Measurements from ENCODE around the gene PRELID3B. TPM values are rescaled to one million over a fixed set of nuclear protein-coding genes. Genes with fewer than 3 reads are reported as not detected.

PRELID3B gene
- total RNA-seq = 16.4 TPM

DNA sequence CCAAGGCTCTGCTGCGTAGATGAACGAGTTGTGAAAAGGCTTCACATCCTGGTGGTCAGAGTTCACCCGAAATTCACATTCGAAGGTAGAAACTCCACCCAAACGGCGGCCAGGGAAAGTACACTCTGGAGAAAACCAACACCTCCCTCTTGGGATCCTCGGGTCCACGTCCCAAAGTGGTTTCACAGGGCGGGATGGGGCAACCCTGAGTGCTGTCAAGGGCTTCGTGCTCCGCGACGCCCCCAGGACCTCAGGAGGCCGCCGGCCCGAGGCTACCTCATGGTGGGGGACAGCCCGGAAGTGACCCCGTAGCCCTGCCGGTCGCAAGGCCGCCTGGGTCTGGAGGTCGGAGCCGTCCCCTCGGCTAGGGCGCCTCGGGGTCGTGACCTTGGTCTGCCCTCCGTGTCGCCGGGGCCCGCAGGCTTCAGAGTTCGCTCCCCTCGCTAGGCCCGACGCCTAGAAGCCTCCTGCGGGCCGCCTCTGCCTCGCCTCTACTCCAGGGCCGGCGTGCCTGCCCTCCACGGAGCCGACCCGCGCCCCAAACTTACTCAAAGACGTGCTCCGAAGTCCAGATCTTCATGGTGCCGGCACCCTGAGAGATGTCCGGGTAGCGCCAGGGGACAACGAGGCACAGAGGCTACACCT is at the start of gene PRELID3B:
TSS of gene PRELID3B (minus strand) at position 636 of the 645 bp plus-strand sequence. CDS start at position 580, 56 bp downstream.
- DNase-seq (ENCODE audit: low spot score) (no peak), ATAC-seq (peak; percentile 47)

DNA sequence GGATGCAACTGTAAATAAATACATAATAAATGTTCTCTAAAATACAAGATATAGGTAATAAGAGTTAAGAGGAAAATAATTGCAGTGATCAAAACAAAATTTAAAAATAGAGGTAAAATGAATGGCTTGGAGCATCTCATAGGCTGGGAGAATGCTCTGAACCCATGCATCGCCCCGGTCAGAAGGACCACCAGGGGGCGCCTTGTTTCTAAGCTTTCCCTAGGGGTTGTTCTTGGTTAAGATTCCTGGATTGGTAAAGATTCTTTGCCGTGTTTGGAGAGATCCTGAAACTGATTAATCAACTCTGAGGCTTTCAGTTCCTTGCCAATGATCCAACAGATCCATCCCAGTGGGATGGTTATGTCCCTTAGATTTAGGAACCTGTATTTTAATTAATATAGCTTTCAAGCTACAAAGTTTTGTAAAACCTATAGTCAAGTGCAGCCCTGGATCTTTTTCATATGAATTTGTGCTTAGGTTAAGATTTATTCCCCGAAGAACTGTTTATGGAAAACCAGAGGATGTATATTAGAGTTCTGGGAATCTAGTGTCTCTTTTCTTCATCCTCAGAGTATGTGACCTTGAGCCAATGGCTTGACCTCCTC is 45.3 kb upstream of the PRELID3B start:
- peak; percentile 74 for DNase-seq (ENCODE audit: low spot score)
- ATAC-seq = peak; percentile 94

DNA sequence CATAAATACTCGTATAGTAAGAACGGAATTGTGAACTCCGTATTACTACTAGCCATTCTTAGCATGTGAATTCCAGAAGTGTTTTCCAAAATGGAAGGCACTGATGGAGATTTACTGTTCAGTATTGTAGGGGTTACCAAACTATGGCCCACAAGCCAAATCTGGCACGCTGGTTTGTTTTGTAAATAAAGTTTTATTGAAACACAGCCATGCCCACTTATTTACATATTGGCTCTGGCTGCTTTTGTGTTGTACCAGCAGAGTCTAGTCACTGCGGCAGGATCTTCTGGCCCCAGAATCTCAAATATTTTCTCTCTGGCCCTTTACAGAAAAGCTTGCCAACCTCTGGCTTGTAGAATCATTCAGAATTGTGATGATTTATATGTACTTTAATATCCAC is 44.3 kb upstream of the PRELID3B start:
- ATAC-seq = no peak

DNA sequence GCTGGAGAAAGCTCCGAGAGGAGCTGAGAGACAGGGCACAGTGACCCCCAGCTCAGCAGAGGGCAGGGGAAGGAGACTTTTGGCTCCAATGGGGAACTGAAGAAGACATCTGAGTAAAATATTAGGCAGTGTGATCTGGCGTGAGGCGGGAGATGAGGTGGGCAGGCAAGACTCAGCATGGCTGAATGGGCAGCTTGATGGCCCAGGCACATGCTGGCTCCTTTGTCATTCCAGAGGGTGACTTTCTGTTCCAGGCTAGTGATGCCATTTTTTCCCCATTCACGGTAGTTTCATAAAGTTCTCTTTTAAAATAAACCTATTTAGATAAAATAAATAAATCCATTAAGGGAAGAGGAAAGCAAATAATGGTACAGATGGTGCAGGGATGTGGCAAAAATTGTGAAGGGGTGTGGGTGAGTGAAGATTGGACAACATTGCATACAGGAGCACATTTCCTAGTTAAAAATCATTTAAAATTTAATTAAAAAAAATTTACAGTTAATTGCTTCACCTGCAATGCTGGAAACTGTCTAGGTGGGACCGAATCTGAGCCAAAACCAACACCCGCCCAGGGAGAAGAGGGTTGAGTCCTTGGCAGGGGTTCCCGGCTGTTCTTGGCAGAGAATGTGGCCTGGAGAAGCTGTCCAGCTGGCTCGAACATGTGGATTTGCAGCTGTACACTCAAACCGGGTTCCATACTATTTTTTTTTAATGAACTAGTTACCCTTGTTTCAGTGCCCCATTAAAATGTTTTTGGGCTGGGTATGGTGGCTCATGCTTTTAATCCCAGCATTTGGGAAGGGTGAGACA is 41.7 kb upstream of the PRELID3B start:
- ATAC-seq (peak; percentile 89), DNase-seq (ENCODE audit: low spot score) (peak; percentile 72)

More for the DNA sequence above, 44.3 kb upstream of the PRELID3B start:
- no peak for DNase-seq (ENCODE audit: low spot score)

- no peak for DNase-seq (ENCODE audit: low spot score)
- ATAC-seq = no peak
Measured at GRCh38 chr20:59082981-59083380, 40.4 kb upstream of the PRELID3B start.

- ATAC-seq (no peak), DNase-seq (ENCODE audit: low spot score) (no peak)
Measured at GRCh38 chr20:59082077-59082740, 39.6 kb upstream of the PRELID3B start.

GRCh38 chr20:59081036-59081435 is 38.5 kb upstream of the PRELID3B start:
- no peak for ATAC-seq
- DNase-seq (ENCODE audit: low spot score) = no peak

GRCh38 chr20:59078231-59078630 is 35.6 kb upstream of the PRELID3B start:
- ATAC-seq (no peak), DNase-seq (ENCODE audit: low spot score) (no peak)

DNA sequence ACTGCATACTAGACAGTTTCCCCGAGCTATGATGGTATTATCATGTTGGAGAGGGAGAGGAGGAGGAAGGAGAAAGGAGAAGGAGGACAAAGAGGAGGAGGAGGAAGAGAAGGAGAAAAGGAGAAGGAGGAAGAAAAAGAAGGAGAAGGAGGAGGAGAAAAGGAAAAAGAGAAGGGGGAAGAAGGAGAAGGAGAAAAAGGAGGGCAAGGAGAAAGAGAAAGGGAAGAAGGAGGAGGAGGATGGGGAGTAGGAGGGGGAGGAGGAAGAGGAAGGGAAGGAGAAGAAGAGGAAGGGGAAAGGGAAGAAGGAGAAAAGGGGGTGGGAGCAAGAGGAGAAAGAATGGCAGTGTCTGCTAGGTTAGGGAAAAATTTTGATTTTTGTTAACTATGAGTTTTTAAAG is 35.1 kb upstream of the PRELID3B start:
- no peak for DNase-seq (ENCODE audit: low spot score)
- ATAC-seq = no peak

DNA sequence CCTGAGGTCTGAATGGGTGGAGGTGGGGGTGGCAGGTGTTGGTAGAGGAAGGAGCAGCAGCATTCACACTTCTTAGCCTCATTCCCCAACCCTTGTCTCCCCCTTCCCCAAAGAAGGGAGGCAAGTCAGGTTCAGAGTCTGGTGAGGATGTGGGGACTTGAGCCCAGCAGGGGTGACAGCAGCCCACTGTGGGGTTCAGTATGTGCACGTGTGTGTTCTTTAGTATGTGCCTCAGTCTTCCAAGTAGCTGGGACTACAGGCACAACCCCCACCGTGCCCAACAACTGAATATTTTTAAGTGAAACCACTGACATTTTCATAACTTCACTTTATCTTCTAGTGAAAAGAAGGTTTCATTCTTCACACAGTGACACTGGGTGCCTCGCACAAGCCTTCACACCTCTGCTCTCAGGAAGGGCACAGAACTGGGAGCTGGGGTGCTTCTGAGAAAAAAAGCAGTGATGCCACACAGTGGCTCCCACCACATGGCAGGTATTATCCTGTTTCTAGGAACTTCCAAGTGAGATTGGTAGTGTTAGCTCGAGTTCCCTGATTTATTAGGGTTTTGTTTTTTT is 33.4 kb upstream of the PRELID3B start:
- ATAC-seq = no peak
- no peak for DNase-seq (ENCODE audit: low spot score)

- DNase-seq (ENCODE audit: low spot score) (no peak), ATAC-seq (no peak)
Measured at GRCh38 chr20:59074456-59074855, 31.9 kb upstream of the PRELID3B start.

DNA sequence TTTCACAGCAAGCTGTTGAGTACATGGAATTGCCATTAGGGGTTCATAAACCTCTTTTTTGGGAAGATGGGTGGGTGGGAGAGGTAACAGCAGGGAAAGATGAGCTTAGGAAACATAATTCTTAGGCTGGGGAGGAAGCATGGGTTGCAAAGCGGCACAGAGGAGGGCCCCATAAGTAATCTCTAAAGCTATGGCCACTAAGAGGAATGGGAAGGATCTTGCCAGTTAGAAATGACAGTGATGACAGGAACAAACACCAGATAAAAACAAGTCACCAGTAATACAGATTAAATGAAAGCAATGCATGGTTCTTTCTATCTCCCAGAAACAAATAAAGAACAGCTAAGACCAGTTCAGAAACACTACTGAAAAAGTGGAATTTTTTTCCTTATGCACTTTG is 31.0 kb upstream of the PRELID3B start:
- ATAC-seq (no peak), DNase-seq (ENCODE audit: low spot score) (no peak)

- no peak for ATAC-seq
Measured at GRCh38 chr20:59071216-59071615, 28.6 kb upstream of the PRELID3B start.

DNA sequence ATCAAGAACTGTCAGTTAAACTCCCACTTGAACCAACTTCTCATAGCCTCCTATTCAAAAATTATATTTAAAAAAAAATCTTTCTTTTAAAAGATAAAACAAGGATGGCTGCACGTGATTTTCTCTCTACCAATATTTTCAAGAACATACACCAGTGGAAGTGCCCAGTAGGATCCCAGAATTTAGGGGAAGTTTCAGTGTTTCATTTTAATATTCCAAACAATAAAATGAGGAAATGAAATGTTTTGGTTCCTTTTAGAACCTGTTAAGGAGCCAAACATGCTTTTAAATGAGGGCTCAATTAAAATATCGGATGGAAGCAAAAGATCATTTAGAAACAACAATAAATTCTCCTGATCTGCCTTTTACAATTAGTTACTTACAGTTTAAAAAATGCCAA is 26.4 kb upstream of the PRELID3B start:
- ATAC-seq (no peak), DNase-seq (ENCODE audit: low spot score) (no peak)

More at GRCh38 chr20:59071216-59071615, 28.6 kb upstream of the PRELID3B start:
- DNase-seq (ENCODE audit: low spot score) = no peak

DNA sequence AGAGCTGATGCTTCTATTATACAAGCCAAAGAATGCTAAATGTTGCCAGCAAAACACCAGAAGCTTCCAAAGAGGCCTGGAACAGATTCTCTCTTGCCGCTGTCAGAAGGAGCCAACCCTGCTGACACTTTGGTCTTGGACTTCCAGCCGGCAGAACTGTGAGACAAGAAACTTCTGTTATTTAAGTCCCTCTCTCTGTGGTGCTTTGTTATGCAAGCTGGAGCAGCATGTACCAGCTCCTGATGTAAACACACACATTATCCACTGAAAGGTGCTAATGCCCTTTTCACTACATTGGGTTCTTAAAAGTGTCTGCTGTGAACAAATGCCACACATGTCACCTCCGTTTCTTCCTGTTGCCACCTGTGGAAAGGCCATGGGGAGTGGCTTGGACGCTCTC is 25.9 kb upstream of the PRELID3B start:
- ATAC-seq (no peak), DNase-seq (ENCODE audit: low spot score) (no peak)

DNA sequence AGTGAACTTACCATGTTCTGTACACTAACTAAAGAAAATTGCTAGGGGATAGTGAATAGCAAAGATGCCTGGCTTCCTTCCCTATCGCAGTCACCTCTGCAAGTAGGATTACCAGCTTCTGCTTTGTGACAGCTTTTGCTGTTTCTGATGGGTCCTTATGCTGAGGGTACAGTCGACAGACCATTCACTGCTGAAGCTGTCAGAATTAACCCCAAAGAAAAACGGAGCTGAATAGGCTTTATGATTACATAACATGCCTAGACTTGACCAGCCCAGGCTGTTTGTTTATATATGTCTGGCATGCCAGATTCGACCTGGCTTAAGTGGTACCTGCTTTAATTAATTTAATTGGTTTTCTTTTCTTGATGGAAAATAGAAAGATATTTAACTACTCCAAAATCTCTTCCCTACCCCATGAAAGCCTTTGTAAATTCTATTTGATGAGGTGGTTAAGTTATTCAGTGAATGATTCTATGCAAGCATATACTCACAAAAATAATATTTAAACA is 21.7 kb upstream of the PRELID3B start:
- DNase-seq (ENCODE audit: low spot score) (no peak), ATAC-seq (no peak)

DNA sequence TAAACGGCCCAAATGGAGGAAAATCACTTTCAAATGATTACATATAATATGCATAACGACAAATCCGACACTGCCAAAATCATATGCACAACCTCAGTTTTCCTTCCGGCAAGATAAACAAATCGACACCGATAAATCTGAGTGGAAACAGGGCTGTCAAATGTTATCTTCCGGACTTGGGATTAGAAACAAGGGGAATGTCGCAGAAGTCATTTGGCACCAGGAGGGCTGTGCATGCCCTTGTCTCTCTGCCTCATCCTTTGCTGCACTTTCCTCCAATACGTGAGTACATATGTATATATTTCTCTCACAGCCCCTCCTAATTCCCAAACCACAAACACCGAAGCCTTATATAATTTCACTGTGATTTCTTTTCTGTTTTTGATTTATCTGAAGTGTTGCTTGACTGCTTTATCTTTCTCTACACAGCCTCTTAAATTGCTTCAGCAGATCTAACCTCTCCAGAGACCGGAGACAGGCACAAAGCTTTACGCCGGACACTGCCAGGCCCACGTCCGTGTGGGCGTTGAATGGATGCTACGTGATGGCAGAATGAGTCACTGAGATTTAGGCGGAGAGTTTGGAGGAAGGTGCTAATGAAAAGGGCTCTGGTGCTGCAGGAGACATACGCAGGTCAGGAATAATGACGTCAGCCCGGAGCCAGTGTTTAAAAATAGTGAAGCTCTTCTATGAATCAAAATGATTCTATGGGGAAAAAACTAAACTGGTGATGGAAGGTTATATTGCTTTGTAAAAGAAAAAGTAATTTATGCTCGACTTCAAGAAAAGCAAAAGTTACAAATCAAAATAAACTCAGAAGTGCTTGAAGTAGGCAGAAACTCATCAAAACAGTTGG is 21.0 kb upstream of the PRELID3B start:
- ATAC-seq (no peak), DNase-seq (ENCODE audit: low spot score) (no peak)

DNA sequence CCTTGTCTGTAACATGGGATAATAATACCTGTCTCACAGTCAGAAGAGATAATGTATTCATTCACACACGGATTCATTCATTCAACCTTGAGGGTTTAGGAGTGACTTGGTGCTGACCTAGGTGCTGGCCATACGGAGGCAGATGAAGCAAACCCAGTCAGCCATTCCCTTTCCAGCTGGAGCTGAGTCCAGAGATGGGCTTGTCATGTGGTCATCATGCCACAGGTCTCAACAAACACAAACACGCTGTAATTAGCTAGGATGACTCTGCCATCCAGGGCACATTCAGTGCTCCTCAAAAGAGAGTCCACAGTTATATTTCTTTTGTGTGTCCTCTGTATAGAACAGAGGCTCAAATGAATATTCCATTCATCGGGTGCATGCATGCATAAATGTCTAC is 19.5 kb upstream of the PRELID3B start:
- ATAC-seq = no peak
- no peak for DNase-seq (ENCODE audit: low spot score)

DNA sequence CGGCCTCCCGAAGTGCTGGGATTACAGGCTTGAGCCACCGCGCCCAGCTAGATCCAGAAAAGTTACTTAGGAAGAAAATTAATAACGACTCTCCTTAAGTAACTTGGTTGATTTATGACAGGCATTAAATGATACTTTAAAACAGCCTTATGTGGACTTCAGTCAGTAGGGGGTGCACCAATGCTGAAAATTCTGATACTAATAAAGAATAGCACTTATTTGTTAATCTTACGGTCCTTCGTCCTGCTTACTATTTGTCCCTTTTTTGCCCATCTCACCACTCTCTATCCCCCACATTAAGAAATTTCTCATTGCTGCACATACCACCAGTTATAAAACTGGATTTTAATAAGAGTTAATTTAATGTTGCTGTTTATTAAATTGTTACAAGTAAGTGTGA is 12.7 kb upstream of the PRELID3B start:
- ATAC-seq (peak; percentile 39), DNase-seq (ENCODE audit: low spot score) (no peak)

- ATAC-seq (no peak), DNase-seq (ENCODE audit: low spot score) (no peak)
Measured at GRCh38 chr20:59051666-59052185, 9.1 kb upstream of the PRELID3B start.
